ENCODE data around the gene MYO7B. TPM values are rescaled to one million over a fixed set of nuclear protein-coding genes. Genes with fewer than 3 reads are reported as not detected.
A peak's percentile ranks its signal among the peaks of the same experiment; 100 is the strongest.

The MYO7B gene
- total and polyA plus RNA-seq, 2 donors (not counting 1 experiment from before 2014, with no cell fraction given): under 0.01 TPM; not detected in 1

GRCh38 chr2:127536707-127537541, 1.4 kb downstream of the MYO7B start:
- no peak overlapping the region for H2AFZ ChIP-seq (ENCODE audit: low read length)
- H3K4me2 ChIP-seq (ENCODE audit: extremely low read depth, insufficient read depth, low read length): no peak overlapping the region

GRCh38 chr2:127537644-127538043, 2.2 kb downstream of the MYO7B start:
- no peaks in the 10 kb centered on the region for H3K79me2 ChIP-seq (ENCODE audit: control insufficient read depth, insufficient read depth, low read length)
- no peaks in the 10 kb centered on the region for H4K20me1 ChIP-seq (ENCODE audit: control insufficient read depth, extremely low read depth, insufficient read depth, low read length)
- no peak overlapping the region for H3K4me2 ChIP-seq (ENCODE audit: extremely low read depth, insufficient read depth, low read length)
- H3K4me1 ChIP-seq (ENCODE audit: control insufficient read depth, extremely low read depth, insufficient read depth, low read length): no peaks in the 10 kb centered on the region
- no peaks in the 10 kb centered on the region for H3K9me3 ChIP-seq (ENCODE audit: control insufficient read depth, insufficient read depth, low read depth, low read length)
- H3K27me3 ChIP-seq (ENCODE audit: control insufficient read depth, insufficient read depth, low read length): peaks cover 28% of the 10 kb centered on the region
- no peak overlapping the region for H3K4me3 ChIP-seq (replicated peaks in 1 of 4; ENCODE audit: control extremely low read depth in 1 of 4, insufficient read depth in 1 of 4, low read depth in 3 of 4, low read length in 4 of 4)
- no peak overlapping the region for H2AFZ ChIP-seq (ENCODE audit: low read length)
- no peak for DNase-seq (ENCODE audit: low read depth in 2 of 2)
- H3K9ac ChIP-seq (ENCODE audit: insufficient read depth, low read length): no peak overlapping the region
- no peak overlapping the region for H3K27ac ChIP-seq (ENCODE audit: insufficient read depth, low read length)
- no peaks in the 10 kb centered on the region for H3K36me3 ChIP-seq (ENCODE audit: control insufficient read depth, insufficient read depth, low read length)
- TF ChIP-seq EZH2 (IDR thresholded peaks at IDR 0.05; ENCODE audit: low read length, missing control alignments) (no peak), CTCF (conservative IDR thresholded peaks at IDR 0.05 in 1 of 2, IDR thresholded peaks at IDR 0.05 in 1 of 2; ENCODE audit: low read depth in 1 of 2, low read length in 2 of 2) (no peak)

More at GRCh38 chr2:127536707-127537541, 1.4 kb downstream of the MYO7B start:
- H4K20me1 ChIP-seq (ENCODE audit: control insufficient read depth, extremely low read depth, insufficient read depth, low read length): no peaks in the 10 kb centered on the region
- H3K4me1 ChIP-seq (ENCODE audit: control insufficient read depth, extremely low read depth, insufficient read depth, low read length): no peaks in the 10 kb centered on the region
- no peak overlapping the region for H3K4me3 ChIP-seq (replicated peaks in 1 of 4; ENCODE audit: control extremely low read depth in 1 of 4, insufficient read depth in 1 of 4, low read depth in 3 of 4, low read length in 4 of 4)
- no peak for DNase-seq (ENCODE audit: low read depth in 2 of 2)
- H3K79me2 ChIP-seq (ENCODE audit: control insufficient read depth, insufficient read depth, low read length): no peaks in the 10 kb centered on the region
- TF ChIP-seq EZH2 (IDR thresholded peaks at IDR 0.05; ENCODE audit: low read length, missing control alignments) (no peak), CTCF (conservative IDR thresholded peaks at IDR 0.05 in 1 of 2, IDR thresholded peaks at IDR 0.05 in 1 of 2; ENCODE audit: low read depth in 1 of 2, low read length in 2 of 2) (no peak)
- peaks cover 24% of the 10 kb centered on the region for H3K27me3 ChIP-seq (ENCODE audit: control insufficient read depth, insufficient read depth, low read length)
- no peaks in the 10 kb centered on the region for H3K36me3 ChIP-seq (ENCODE audit: control insufficient read depth, insufficient read depth, low read length)
- no peak overlapping the region for H3K27ac ChIP-seq (ENCODE audit: insufficient read depth, low read length)
- no peaks in the 10 kb centered on the region for H3K9me3 ChIP-seq (ENCODE audit: control insufficient read depth, insufficient read depth, low read depth, low read length)
- H3K9ac ChIP-seq (ENCODE audit: insufficient read depth, low read length): no peak overlapping the region

GRCh38 chr2:127541809-127542208, 6.3 kb downstream of the MYO7B start:
- Histone ChIP-seq H3K9me3 (ENCODE audit: control insufficient read depth, insufficient read depth, low read depth, low read length) (no peaks in the 10 kb centered on the region), H3K27ac (ENCODE audit: insufficient read depth, low read length) (no peak overlapping the region), H3K79me2 (ENCODE audit: control insufficient read depth, insufficient read depth, low read length) (no peaks in the 10 kb centered on the region), H2AFZ (ENCODE audit: low read length) (no peak overlapping the region), H3K27me3 (ENCODE audit: control insufficient read depth, insufficient read depth, low read length) (peaks cover 29% of the 10 kb centered on the region), H3K4me1 (ENCODE audit: control insufficient read depth, extremely low read depth, insufficient read depth, low read length) (no peaks in the 10 kb centered on the region), H3K4me3 (replicated peaks in 1 of 4; ENCODE audit: control extremely low read depth in 1 of 4, insufficient read depth in 1 of 4, low read depth in 3 of 4, low read length in 4 of 4) (no peak overlapping the region), H3K4me2 (ENCODE audit: extremely low read depth, insufficient read depth, low read length) (no peak overlapping the region), H3K36me3 (ENCODE audit: control insufficient read depth, insufficient read depth, low read length) (no peaks in the 10 kb centered on the region), H3K9ac (ENCODE audit: insufficient read depth, low read length) (no peak overlapping the region), H4K20me1 (ENCODE audit: control insufficient read depth, extremely low read depth, insufficient read depth, low read length) (no peaks in the 10 kb centered on the region)
- DNase-seq (ENCODE audit: low read depth in 2 of 2): peak in 1 of 2 donors; percentile 13
- TF ChIP-seq CTCF (conservative IDR thresholded peaks at IDR 0.05 in 1 of 2, IDR thresholded peaks at IDR 0.05 in 1 of 2; ENCODE audit: low read depth in 1 of 2, low read length in 2 of 2) (no peak), EZH2 (IDR thresholded peaks at IDR 0.05; ENCODE audit: low read length, missing control alignments) (no peak)
